Dermis microvascular lymphatic vessel endothelial cell (primary cell): Measurements from ENCODE around the gene TEX14. TPM values are rescaled to one million over a fixed set of nuclear protein-coding genes. Genes with fewer than 3 reads are reported as not detected.

ENCODE experiments used
- DNase-seq, 2 donors: peaks; one replicate each; pipeline versions ENCODE4 v3.0.0 to v3.0.0-alpha.2; 2010; ENCODE audit warnings: low read depth in 2 of 2
- total RNA-seq: library from RNA; depleted of rRNA; stranded (reverse); fragments of >200 nt; gene quantifications from 2 replicates; pipeline ENCODE4 v1.2.1, GENCODE V29; 2014

Gene TEX14
- total RNA-seq, 1 donor from 2014 or later: under 0.01 TPM

GRCh38 chr17:58527306-58527705 is 164.5 kb downstream of the TEX14 start:
- DNase-seq: no peak

GRCh38 chr17:58525239-58525638 is 166.6 kb downstream of the TEX14 start:
- DNase-seq: peak in 1 of 2 donors; percentile 67

GRCh38 chr17:58521680-58522079 is 170.2 kb downstream of the TEX14 start:
- DNase-seq: no peak

GRCh38 chr17:58520843-58521430 is 170.9 kb downstream of the TEX14 start:
- DNase-seq: peak in 1 of 2 donors; percentile 36

- DNase-seq: peak; percentile 99 to 100
Measured at GRCh38 chr17:58517928-58518609, 173.8 kb downstream of the TEX14 start.

GRCh38 chr17:58517378-58517927 is 174.4 kb downstream of the TEX14 start:
- no peak for DNase-seq

GRCh38 chr17:58516644-58517377 is 175.0 kb downstream of the TEX14 start:
- DNase-seq: no peak

GRCh38 chr17:58515286-58515685 is 176.6 kb downstream of the TEX14 start:
- no peak for DNase-seq

GRCh38 chr17:58514770-58515157 is 177.1 kb downstream of the TEX14 start:
- DNase-seq: no peak

- peak; percentile 45 to 85 for DNase-seq
Measured at GRCh38 chr17:58513965-58514769, 177.7 kb downstream of the TEX14 start, which contains the start of gene MTMR4. Gene MTMR4 (minus strand): TSS chr17:58514638. CDS start chr17:58514407, 231 bp downstream.

GRCh38 chr17:58513267-58513964 is 178.4 kb downstream of the TEX14 start:
- no peak for DNase-seq

- no peak for DNase-seq
Measured at GRCh38 chr17:58510075-58510474, 181.8 kb downstream of the TEX14 start.

- no peak for DNase-seq
Measured at GRCh38 chr17:58508341-58509067, 183.3 kb downstream of the TEX14 start.

GRCh38 chr17:58507123-58507634 is 184.7 kb downstream of the TEX14 start:
- DNase-seq: no peak

Other genes with a start within 250 kb of the TEX14 start
- gene HSF5, start 203.6 kb downstream of the TEX14 start, total RNA-seq: under 0.01 TPM in 1 of 2 replicates, not detected in the other
- 30.7 and 35.0 TPM in 2 replicates for gene MTMR4, start 177.4 kb downstream of the TEX14 start, total RNA-seq
- gene RAD51C, start 557 bp upstream of the TEX14 start, total RNA-seq: 14.2 and 15.8 TPM in 2 replicates
- gene PPM1E, start 63.8 kb upstream of the TEX14 start, total RNA-seq: under 0.01 TPM in 1 of 2 replicates, not detected in the other